Glomerular visceral epithelial cell (primary cell): ENCODE data around the gene ALAS1.
"Not testable (repeated sequence)": the region's sequence is repeated elsewhere in the genome, so short reads cannot be mapped to it uniquely, and the experiment has no call there.

Experiments
- DNase-seq: peaks from one replicate; pipeline ENCODE4 v3.0.0-alpha.2; 2016; ENCODE audit errors: extremely low spot score

Gene ALAS1

DNA sequence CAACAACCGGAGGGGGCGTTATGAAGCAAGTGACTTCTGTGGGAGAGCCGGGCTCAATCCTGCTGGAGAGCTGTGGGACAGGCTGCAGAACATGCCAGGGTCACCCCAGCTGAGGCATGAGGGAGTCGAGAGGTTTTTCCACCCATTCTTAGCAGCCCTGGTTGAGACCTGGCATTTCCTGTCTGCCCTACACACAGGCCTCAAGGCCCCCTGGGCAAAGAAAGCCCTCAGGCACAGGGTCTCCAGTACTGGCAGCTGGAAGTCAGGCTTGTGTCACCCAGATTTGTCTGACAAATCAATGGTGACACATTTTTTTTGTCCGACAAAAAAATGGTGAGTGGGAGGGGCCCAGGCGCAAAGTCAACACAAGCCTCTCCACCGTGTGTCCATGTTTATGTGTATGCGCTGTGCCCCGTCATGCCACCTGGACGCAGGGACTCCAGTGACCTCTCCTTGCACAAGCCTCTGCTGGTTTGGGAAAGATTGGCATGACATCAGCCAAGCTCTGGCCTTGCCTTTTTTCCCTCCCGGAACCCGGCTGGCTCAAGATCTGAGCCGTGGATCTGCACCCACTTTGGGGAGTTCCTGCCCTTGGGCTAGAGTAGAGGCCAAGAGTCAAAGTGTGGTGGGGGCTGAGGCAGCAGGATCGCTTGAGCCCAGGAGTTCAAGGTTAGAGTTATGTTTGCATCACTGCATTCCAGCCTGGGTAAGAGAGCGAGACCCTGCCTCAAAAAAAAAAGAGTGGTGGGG lies 20.8 kb upstream of the ALAS1 start:
- DNase-seq = no peak

DNA sequence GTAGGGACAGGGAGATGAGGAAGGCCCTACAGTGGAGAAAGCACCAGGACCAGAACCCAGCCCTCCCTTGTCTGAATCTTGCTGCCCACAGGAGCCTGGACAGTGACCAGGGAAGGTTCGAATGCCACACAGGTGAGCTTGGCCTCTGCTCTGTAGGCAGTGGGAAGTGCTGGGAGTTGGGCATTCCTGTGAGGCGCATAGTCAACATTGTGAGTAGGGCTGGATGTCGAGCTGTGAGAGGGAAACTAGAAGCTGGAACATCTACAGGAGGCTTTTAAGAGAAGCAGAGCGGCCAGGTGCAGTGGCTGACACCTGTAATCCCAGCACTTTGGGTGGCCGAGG lies 20.3 kb upstream of the ALAS1 start:
- no peak for DNase-seq

DNA sequence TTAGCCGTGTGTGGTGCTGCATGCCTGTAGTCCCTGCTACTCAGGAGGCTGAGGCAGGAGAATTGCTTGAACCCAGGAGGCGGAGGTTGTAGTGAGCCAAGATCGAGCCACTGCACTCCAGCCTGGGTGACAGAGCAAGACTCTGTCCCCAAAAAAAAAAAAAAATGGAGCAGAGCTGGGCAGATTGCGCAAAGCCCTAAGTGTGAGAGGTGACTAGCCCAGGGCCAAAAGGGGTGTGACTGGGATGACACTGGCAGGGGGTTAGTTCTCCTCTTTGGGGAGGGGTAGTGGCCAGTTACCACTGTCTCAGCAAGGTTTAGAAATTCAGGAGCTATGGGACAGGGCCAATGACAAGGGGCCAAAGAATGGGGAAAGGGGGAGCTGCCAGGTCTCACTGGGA lies 19.8 kb upstream of the ALAS1 start:
- DNase-seq = not testable (repeated sequence)

DNA sequence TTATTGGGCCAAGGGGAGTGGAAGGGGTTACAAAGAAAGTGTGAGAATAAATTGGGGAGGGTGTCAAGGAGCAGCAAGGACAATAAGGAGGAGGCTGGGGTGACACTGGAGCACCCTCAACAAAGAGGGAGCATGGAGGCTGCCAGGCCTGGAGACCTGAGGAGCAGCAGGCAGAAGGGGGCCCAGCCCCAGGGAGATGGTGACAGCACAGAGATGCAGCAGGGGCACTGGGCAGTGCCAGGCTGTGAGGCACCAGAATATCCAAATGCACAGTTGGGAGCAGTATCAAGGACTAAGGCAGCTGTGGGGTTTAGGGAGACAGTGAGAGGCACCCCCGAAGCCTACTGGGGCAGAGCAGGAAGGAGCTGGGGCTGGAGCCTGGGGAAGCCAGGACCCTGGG lies 19.4 kb upstream of the ALAS1 start:
- DNase-seq = no peak

DNA sequence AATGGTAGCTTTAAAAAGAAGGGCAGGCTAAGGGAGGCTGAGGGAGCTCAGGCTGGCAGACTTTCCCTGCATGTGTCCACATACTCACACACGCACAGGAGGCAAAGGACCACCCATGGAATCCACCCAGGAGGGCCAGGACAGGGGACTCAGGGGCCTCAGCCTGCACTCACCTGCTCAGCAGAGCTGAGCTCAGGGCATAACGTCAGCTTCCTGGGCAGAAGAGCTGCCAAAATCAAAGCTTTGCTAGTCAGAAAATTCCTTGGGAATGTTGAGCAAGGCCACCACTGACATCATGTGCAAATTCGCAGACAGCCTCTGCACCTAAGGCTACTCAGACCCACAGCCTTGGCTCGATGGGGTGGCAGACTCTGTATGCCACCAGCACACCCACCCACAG lies 16.4 kb upstream of the ALAS1 start:
- no peak for DNase-seq

DNA sequence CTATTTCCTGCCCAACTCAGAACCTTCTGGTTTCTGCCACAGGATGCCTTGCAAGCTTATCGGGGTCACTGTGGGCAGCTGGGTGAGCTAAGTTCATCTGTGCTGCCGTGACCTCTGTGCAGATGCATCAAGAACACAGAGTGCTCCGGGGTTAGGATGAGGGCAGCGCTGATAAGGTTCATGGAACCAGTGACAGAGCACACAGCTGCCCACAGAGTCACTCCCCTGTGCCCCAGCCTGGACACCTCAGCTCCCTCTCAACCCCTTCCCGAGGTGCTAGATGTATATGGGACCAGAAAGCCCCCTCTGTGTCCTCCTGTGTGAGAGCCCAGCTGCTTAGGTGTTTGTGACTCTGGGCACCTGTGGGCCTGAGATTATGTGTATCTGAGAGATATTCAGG lies 15.8 kb upstream of the ALAS1 start:
- no peak for DNase-seq

DNA sequence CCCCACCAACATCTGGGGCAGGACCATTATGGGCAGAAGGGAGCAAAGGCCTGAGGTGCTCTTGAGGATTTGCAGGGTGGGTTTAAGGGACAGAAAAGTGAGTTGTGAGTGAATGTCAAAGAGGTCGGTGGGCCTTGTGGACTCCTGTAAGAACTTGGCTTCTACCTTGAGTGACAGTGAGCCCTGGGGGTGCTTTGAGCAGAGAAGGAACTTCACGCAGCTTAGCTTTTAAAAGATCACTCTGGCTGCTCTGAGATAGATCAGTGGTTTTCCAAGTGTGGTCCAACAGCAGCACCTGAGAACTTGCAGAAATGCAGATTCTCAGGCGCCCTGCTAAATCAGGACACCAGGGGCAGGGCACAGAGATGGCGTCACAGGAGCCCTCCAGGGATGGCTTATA lies 15.3 kb upstream of the ALAS1 start:
- DNase-seq = no peak

DNA sequence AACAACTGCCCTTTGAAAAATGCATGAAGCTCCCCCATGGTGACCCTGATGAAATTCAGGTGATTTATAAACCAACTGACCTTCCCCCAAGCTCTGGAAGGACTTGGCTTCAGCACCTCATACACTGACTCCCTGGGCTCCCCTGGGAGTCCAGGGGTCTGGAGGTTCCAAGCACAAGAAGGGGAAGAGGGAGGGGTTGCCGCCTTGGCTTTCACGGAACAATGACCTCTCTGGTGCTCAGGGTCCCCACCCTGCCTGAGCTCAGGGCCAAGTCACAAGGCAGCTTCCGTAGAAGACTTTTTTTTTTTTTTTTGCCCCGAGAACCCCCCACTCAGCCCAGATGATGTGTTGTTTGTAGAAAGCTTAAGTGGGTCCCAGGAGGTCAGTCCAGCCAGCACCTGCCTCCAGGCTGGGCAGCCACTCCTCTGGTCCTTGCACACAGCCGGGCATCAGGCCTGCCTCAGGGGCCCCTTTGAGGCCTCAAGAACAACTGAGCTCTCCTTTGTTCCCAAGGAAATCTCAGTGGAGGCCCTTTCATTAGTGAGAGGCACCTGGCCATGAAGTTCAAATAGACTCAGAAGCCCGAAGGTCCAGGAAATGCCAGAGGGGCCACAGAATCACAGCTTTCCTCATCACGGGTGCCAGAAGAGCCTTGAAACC lies 14.0 kb upstream of the ALAS1 start:
- DNase-seq = no peak

DNA sequence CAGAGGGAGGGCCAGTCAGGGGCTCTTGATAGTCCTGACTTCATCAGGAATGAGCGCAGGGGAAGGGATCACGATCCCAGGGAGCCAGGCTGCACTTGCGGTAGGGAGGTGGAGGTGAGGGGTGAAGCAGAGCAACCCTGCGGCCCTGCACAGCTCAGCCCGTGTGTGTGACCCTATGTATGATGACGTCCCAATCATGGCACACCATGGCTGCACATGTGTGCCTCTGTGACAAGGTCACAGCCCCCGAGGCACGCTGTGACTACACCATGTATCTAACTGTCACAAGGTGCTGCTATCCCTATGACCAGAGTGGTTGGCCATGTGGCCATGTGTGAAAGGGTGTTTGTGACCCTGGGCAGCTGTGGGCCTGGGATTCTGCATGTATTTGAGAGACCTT lies 13.3 kb upstream of the ALAS1 start:
- DNase-seq = no peak

DNA sequence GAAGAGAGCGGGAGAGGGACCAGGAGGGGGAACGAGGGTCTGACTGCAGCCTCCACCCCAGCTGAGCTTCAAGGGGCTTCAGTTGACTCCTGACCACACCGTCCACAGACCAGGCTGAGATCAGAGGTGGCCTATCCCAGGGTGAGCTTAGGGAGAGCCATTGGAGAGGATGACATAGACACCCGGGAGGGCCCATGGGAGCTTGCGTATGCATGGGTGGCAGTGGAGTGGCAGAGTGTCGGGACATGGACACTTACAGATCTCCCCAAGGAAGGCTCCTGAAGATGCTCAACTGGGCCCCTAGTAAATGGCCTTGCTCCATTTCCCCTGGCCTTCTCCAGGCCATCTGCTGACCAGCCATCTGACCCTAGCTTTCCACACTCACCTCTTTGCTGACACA lies 12.6 kb upstream of the ALAS1 start:
- no peak for DNase-seq

DNA sequence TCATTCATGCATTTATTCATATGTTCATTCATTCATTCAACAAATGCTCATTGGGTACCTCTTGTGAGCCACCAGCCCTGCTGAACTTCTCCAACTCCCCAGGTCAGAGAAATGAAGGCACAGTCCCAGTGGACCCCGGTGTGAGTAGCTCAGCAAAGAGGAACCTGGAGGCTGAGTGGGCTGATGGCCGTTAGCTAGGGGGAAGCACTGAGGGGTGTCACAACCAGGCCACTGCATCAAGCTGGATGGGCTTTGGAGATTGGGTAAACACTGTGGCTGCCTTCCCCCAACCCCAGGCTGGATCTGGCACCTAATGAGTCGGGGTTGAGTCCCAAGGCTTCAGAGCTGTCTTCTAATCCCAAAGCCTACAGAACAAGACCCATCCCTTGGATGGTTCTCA lies 12.1 kb upstream of the ALAS1 start:
- no peak for DNase-seq

DNA sequence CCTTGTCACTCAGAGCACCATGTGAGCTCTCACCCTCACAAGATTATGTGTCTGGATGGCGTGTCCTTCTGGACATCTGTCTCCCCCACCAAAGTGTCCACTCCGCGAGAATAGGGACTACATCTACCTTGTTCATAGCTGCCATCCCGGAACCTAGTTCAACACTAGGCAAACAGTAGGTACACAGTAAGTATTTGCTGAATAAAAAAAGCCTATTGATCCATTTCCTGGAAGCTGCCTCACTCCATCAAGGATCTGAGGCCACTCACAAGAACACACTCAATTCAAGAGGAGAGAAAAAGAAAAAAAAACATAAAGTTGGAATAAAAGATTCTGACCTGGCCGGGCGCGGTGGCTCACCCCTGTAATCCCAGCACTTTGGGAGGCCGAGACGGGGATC lies 11.2 kb upstream of the ALAS1 start:
- DNase-seq = no peak

DNA sequence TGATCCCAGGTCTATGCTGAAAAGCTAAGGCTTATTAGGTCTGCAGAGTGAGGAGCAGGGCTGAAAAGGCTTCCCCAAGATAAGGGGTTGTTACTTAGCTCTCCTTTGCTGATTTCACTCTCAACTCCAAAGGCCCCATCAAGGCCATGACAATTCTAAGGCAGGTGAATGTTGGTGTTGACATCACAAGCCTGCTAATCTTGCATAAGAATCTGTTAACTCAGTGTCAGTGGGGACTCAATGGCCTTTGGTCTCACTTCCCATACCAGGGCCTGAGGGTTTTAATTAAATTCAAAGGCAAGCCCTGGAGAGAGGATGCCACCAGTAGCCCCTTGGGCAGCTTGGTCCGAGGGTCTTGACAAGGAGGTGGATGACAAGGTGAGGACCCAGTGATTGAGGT lies 9.4 kb upstream of the ALAS1 start:
- no peak for DNase-seq

DNA sequence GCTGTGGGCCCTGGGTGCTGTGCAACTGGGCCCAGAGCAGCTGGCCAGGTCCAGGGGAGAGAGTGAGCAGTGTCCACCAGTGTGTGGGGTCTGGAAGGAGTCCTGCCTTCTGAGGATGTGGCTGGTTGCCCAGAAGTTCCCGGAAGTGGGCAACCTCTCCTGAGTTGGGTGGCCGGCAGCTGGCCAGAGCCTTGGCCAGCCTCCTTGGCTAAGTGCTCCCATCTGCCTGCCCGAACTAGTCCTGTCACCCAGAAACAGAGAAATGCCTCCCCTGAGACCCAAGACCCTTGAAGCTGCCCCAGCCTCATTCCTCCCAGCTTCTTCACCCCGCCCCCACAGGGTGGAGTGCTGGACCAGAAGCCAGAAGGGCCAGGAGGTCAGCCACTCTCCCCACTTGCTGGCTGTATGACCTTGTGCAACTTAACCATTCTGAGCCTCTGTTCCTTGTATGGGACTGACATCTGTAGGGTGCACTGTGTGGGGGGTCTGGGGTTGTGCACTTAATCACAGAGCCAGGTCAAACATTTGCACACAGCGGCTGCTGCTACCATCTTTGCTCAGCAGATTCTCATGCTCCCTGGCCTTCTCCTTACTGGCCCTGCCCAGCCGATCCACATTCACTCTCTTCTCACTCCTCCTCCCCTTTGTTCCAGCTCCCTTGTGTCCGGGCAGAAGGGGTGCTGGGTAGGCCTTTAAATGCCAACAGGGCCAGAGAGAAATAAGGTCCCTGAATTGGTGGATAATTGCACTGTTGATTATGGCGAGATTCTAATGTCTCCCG lies 7.5 kb upstream of the ALAS1 start:
- DNase-seq = peak; percentile 73

DNA sequence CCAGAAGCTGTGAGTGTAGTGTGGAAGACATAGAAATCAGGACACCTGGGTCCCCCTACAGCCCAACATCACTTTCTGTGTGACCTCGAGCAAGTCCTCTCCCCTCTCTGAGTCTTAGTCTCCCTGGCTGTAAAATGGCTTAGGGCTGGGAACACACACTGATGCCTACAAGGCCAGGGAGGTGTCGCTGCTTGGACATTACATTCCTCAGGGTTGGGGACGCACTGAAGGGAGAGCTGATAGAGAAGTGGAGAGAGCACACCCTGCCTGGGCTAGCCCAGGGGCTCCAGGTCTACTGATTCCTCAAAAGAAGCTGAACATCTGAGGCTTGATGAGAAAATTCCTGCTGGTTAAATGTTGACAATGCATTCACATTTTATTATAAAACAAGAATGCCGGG lies 6.3 kb upstream of the ALAS1 start:
- DNase-seq = no peak

DNA sequence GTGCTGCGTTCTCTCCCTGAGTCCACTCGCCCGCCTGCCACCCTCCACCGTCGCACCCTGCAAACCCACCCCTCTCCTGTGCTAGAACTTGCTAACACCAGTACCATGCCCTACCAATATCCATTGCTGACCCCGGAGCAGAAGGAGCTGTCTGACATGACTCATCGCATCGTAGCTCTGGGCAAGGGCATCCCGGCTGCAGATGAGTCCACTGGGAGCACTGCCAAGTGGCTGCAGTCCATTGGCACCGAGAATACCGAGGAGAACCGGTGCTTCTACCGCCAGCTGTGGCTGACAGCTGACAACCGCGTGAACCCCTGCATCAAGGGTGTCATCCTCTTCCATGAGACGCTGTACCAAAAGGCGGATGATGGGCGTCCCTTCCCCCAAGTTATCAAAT lies 4.9 kb upstream of the ALAS1 start:
- peak; percentile 77 for DNase-seq

DNA sequence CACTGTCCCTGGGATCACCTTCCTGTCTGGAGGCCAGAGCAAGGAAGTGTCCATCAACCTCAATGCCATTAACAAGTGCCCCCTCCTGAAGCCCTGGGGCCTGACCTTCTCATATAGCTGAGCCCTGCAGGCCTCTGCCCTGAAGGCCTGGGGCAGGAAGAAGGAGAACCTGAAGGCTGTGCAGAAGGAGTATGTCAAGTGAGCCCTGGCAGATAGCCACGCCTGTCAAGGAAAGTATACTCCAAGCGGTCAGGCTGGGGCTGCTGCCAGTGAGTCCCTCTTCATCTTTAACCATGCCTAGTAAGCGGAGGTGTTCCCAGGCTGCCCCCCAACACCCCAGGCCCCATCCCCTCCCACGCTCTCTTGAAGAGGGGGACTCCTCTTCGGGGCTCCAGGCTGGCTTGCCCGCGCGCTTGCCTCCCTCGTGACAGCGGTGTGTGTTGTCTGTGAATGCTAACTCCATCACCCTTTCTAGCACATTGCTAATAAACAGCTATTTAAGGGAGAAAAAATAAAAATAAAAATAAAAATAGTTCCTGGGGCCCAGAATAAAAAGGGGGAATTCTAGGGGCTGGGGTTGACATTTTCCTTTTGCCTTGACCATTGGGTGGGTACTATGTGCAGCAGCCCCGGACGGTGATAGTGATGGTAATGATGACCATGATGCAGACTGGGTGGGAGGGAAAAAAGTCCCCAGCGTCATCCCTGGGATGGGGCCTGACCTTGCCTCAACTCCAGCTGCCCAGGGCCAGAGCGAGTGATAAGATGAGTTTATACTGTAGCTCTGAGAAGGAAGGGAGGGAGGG lies 3.3 kb upstream of the ALAS1 start:
- no peak for DNase-seq

DNA sequence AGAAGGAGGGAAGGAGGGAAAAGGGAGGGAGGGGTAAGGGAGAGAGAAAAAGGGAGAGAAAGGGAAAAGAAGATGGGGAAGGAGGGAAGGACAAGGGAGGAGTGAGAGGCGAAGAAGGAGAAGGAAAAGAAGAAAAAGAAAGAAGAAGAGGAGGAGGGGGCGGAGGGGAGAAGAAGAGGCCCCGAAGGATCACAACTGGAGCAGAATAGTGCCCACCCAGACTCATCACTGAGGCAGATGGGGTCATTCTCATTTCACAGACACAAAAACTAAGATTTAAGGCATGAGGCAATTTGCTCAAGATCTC lies 2.7 kb upstream of the ALAS1 start:
- no peak for DNase-seq

DNA sequence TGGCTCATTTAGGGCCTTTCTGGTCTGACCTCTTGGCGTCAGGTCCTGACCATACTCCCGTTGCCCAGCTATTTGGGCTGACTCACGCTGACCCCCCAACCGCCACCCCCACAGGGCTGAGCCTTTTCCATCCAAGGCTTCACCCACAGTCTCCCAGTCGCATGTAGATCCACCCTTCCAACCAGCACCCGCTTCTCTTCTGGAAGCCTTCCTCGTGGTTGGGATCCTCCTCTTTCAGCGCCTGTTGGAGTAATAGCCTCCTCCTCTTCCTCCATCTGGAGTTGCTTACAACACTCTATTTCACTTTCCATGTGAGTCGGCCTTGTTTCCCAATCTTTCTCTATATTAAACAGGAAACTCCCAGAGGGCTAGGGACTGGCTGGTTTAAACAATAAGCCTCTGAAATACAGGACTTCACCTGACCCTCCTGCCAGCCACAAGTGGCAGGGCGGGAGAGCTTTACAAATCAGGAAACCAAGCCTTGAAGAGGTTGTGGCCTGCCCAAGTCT lies 2.1 kb upstream of the ALAS1 start:
- DNase-seq = peak; percentile 25

DNA sequence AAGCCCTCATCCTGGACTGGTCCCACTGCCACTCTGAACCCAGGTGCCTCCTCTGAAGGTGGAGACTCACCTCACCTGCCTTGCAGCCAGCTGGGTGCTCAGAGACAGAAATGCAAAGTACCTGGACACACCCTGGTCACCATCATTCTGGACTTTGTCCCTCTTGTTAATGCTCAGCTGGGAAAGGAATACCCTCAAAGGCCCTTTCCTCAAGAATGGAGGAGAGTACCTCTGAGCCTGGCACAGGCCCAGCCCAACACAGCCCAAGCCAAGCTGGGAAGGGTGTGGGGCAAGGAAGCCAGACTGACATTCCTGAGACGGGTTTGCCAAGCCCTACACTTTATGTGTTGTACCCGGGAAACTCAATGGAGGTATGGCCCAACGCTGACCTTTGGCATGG lies 983 bp upstream of the ALAS1 start:
- DNase-seq = no peak

DNA sequence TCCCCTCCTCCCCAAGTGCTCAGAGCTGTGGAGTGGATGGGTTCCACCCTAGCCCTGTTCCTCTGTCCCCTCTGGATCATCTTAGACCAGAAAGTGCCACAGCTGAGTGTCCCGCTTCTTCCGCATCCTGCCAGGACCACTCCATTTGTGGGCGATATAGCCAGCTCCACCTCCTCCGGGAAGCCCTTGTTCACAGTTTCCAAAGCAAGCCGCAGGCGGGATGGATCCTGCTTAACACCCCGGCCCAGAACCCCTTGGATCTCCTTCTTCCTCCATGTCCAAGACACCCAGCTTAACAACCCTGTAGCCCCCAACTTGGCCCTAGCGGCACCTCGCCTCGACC lies 490 bp upstream of the ALAS1 start:
- DNase-seq = no peak
